Fibroblast of lung (primary cell): Measurements from ENCODE around the gene AFF2. TPM values are rescaled to one million over a fixed set of nuclear protein-coding genes. Genes with fewer than 3 reads are reported as not detected.
A peak's percentile ranks its signal among the peaks of the same experiment; 100 is the strongest.

Experiments
- DNase-seq, 2 donors: peaks; one replicate each; pipeline versions ENCODE4 v3.0.0 to v3.0.0-alpha.2; 2010; ENCODE audit warnings: low read depth in 2 of 2
- H2AFZ ChIP-seq: 2 replicates; pipeline ENCODE4 v1.5.1; 2012; ENCODE audit warnings: low read length, control low read depth, inconsistent platforms
- H3K27ac ChIP-seq: 2 replicates; pipeline ENCODE4 v1.5.1; 2011; ENCODE audit warnings: low read length, control low read depth; ENCODE audit not compliant: insufficient read depth
- H3K27me3 ChIP-seq: 2 replicates; pipeline ENCODE4 v1.5.1; 2011; ENCODE audit warnings: mild to moderate bottlenecking, low read length; ENCODE audit not compliant: control insufficient read depth, insufficient read depth
- H3K36me3 ChIP-seq: 2 replicates; pipeline ENCODE4 v1.5.1; 2011; ENCODE audit warnings: low read length; ENCODE audit not compliant: control insufficient read depth, insufficient read depth
- H3K4me1 ChIP-seq: 2 replicates; pipeline ENCODE4 v1.5.1; 2011; ENCODE audit warnings: low read length; ENCODE audit not compliant: control insufficient read depth, insufficient read depth; ENCODE audit errors: extremely low read depth
- H3K4me2 ChIP-seq: 2 replicates; pipeline ENCODE4 v1.5.1; 2011; ENCODE audit warnings: low read length, control low read depth; ENCODE audit not compliant: insufficient read depth; ENCODE audit errors: extremely low read depth
- H3K4me3 ChIP-seq, 4 experiments: fragments of 200-600 bp in 1 of 4; sonication (generic) in 1 of 4; replicated peaks in 1 of 4; 2 replicates each; pipeline ENCODE4 v1.5.1; 2011 to 2016; ENCODE audit warnings: low read length in 4 of 4, low read depth in 3 of 4, mild to moderate bottlenecking in 3 of 4, control low read depth in 2 of 4, inconsistent platforms in 1 of 4, mixed read lengths in 1 of 4; ENCODE audit not compliant: insufficient read depth in 1 of 4; ENCODE audit errors: control extremely low read depth in 1 of 4
- H3K79me2 ChIP-seq: 2 replicates; pipeline ENCODE4 v1.5.1; 2012; ENCODE audit warnings: mild to moderate bottlenecking, low read length, inconsistent platforms; ENCODE audit not compliant: control insufficient read depth, insufficient read depth
- H3K9ac ChIP-seq: 2 replicates; pipeline ENCODE4 v1.5.1; 2011; ENCODE audit warnings: mild to moderate bottlenecking, low read length, control low read depth; ENCODE audit not compliant: insufficient read depth
- H3K9me3 ChIP-seq: 2 replicates; pipeline ENCODE4 v1.5.1; 2012; ENCODE audit warnings: low read depth, low read length; ENCODE audit not compliant: control insufficient read depth, insufficient read depth
- H4K20me1 ChIP-seq: 2 replicates; pipeline ENCODE4 v1.5.1; 2011; ENCODE audit warnings: low read length; ENCODE audit not compliant: control insufficient read depth, insufficient read depth; ENCODE audit errors: extremely low read depth
- EZH2 ChIP-seq: IDR thresholded peaks from 2 replicates; pipeline ENCODE4 v1.5.1; 2012; ENCODE audit warnings: low read length, control low read depth, mild to moderate bottlenecking; ENCODE audit errors: missing control alignments
- polyA plus RNA-seq, 2 donors: library from polyadenylated mRNA; depleted of rRNA in 1 of 2; stranded (reverse) in 1 of 2; unstranded in 1 of 2; fragments of >200 nt; gene quantifications; 2 replicates each; pipeline ENCODE4 v1.2.1, GENCODE V29; 2011 to 2012; ENCODE audit warnings: missing spikeins in 1 of 2
- total RNA-seq: library from RNA; depleted of rRNA; stranded (reverse); fragments of >200 nt; gene quantifications from 2 replicates; pipeline ENCODE4 v1.2.1, GENCODE V29; 2014
- TF ChIP-seq, protein P1 (sequence below), 2 donors: IDR thresholded peaks in 1 of 2; conservative IDR thresholded peaks in 1 of 2; 1 replicate in 1 of 2; 2 replicates in 1 of 2; pipeline ENCODE4 v1.5.1; 2011 to 2012; ENCODE audit warnings: low read length in 2 of 2, control low read depth in 1 of 2, inconsistent platforms in 1 of 2, low read depth in 1 of 2, mild to moderate bottlenecking in 1 of 2

The AFF2 gene
- total and polyA plus RNA-seq, 2 donors (not counting 1 experiment from before 2014, with no cell fraction given) = under 0.01 to 0.05 TPM

DNA sequence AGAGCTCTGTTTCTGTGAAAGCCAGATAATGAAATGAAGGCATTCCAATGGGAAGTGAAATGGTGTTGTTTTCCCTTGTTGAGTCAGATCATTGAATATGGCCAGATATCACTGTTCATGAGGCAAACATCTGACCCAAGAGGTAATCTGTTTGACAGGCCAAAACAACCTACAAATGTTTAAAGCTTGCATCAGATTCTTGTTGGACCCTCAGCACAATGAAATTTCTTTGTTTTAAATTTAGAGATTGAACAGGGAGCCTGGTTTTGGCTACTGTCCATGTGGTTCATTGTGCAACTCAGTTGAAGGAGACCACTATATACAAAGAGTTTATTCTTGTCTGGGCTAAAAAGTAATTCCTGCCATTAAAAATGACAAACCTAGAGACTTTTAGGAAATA, 159.1 kb downstream of the AFF2 start:
- Histone ChIP-seq H3K9ac (no peak overlapping the region), H4K20me1 (no peaks in the 10 kb centered on the region), H3K79me2 (no peaks in the 10 kb centered on the region), H3K4me3 (no peak overlapping the region), H2AFZ (no peak overlapping the region), H3K27ac (no peak overlapping the region), H3K4me1 (no peaks in the 10 kb centered on the region), H3K36me3 (no peaks in the 10 kb centered on the region), H3K27me3 (no peaks in the 10 kb centered on the region), H3K9me3 (no peaks in the 10 kb centered on the region), H3K4me2 (no peak overlapping the region)
- no peak for TF ChIP-seq EZH2
- TF ChIP-seq, protein P1, sequence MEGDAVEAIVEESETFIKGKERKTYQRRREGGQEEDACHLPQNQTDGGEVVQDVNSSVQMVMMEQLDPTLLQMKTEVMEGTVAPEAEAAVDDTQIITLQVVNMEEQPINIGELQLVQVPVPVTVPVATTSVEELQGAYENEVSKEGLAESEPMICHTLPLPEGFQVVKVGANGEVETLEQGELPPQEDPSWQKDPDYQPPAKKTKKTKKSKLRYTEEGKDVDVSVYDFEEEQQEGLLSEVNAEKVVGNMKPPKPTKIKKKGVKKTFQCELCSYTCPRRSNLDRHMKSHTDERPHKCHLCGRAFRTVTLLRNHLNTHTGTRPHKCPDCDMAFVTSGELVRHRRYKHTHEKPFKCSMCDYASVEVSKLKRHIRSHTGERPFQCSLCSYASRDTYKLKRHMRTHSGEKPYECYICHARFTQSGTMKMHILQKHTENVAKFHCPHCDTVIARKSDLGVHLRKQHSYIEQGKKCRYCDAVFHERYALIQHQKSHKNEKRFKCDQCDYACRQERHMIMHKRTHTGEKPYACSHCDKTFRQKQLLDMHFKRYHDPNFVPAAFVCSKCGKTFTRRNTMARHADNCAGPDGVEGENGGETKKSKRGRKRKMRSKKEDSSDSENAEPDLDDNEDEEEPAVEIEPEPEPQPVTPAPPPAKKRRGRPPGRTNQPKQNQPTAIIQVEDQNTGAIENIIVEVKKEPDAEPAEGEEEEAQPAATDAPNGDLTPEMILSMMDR (conservative IDR thresholded peaks at IDR 0.05 in 1 of 2, IDR thresholded peaks at IDR 0.05 in 1 of 2; ENCODE audit: low read depth in 1 of 2, low read length in 2 of 2) = no peak
- peak; percentile 43 to 56 for DNase-seq

DNA sequence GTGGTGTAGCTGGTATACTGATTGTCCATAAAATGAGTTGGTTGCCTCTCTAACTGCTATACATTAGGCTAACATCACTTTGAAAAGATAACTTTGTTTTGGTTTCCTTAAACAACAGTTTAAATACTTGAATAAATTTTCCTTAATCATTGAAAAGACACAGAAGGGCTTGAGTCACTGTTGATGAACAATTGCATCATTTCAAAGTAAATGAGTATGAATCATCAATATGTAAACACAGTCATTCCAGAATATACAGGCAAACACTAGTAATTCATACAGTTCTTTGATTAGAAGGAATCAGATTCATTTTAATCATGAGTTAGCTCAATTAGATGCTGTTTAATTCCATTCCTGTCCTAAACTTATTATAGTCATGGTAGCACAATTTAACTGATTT, 160.6 kb downstream of the AFF2 start:
- H3K4me2 ChIP-seq = no peak overlapping the region
- no peaks in the 10 kb centered on the region for H3K4me1 ChIP-seq
- H3K9ac ChIP-seq = no peak overlapping the region
- H3K4me3 ChIP-seq = no peak overlapping the region
- H3K79me2 ChIP-seq = no peaks in the 10 kb centered on the region
- H3K36me3 ChIP-seq = no peaks in the 10 kb centered on the region
- TF ChIP-seq, protein P1 (conservative IDR thresholded peaks at IDR 0.05 in 1 of 2, IDR thresholded peaks at IDR 0.05 in 1 of 2; ENCODE audit: low read depth in 1 of 2, low read length in 2 of 2) = no peak
- TF ChIP-seq EZH2 = no peak
- H3K27me3 ChIP-seq = no peaks in the 10 kb centered on the region
- H3K27ac ChIP-seq = no peak overlapping the region
- no peaks in the 10 kb centered on the region for H3K9me3 ChIP-seq
- H2AFZ ChIP-seq = no peak overlapping the region
- no peaks in the 10 kb centered on the region for H4K20me1 ChIP-seq
- DNase-seq = peak; percentile 45 to 60

DNA sequence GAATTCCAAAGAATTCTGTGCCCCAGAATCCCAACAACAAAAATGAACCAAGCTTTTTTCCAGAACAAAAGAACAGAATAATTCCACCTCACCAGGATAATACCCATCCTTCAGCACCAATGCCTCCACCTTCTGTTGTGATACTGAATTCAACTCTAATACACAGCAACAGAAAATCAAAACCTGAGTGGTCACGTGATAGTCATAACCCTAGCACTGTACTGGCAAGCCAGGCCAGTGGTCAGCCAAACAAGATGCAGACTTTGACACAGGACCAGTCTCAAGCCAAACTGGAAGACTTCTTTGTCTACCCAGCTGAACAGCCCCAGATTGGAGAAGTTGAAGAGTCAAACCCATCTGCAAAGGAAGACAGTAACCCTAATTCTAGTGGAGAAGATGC, 161.6 kb downstream of the AFF2 start:
- no peak overlapping the region for H2AFZ ChIP-seq
- no peak overlapping the region for H3K4me3 ChIP-seq
- no peaks in the 10 kb centered on the region for H3K79me2 ChIP-seq
- no peaks in the 10 kb centered on the region for H4K20me1 ChIP-seq
- H3K27ac ChIP-seq = no peak overlapping the region
- TF ChIP-seq, protein P1 (conservative IDR thresholded peaks at IDR 0.05 in 1 of 2, IDR thresholded peaks at IDR 0.05 in 1 of 2; ENCODE audit: low read depth in 1 of 2, low read length in 2 of 2) = no peak
- no peak for TF ChIP-seq EZH2
- no peaks in the 10 kb centered on the region for H3K9me3 ChIP-seq
- no peaks in the 10 kb centered on the region for H3K36me3 ChIP-seq
- no peaks in the 10 kb centered on the region for H3K4me1 ChIP-seq
- H3K9ac ChIP-seq = no peak overlapping the region
- no peaks in the 10 kb centered on the region for H3K27me3 ChIP-seq
- no peak overlapping the region for H3K4me2 ChIP-seq
- no peak for DNase-seq
